Measurements from ENCODE around the gene LOXHD1.

LOXHD1 gene

GRCh38 chr18:46657115-46657955 is at the start of gene LOXHD1:
Gene LOXHD1, minus strand, starts transcription at chr18:46657220. Its CDS starts 187 bp downstream, at chr18:46657033.
- DNase-seq (ENCODE audit: low read depth), result no peak

DNA sequence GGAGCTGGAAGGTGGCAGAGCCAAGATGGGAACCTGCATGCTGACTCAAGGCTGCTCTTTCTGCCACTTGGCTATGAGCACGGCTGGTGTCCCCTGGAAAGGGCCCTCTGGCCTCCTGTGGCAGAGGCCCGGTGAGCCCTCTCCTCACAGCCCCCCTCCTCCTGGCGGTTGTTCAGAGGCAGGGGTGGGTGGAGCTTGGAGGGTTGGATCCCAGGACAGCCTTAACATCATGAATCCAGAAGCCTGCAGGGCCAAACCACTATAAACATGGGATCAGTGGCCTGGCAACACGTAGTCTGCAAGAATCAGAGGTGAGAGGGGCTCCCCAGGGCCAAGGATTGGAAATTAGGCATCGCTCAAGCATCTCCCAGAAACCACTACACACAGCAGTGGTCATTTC is 48.5 kb upstream of the LOXHD1 start:
- no peak for DNase-seq (ENCODE audit: low read depth)

- no peak for DNase-seq (ENCODE audit: low read depth)
Measured at GRCh38 chr18:46704816-46705215, 47.8 kb upstream of the LOXHD1 start.

- no peak for DNase-seq (ENCODE audit: low read depth)
Measured at GRCh38 chr18:46704189-46704588, 47.2 kb upstream of the LOXHD1 start.

- DNase-seq (ENCODE audit: low read depth), result no peak
Measured at GRCh38 chr18:46702471-46702870, 45.5 kb upstream of the LOXHD1 start.

GRCh38 chr18:46700066-46700824 is 43.2 kb upstream of the LOXHD1 start:
- no peak for DNase-seq (ENCODE audit: low read depth)

GRCh38 chr18:46696702-46697101 is 39.7 kb upstream of the LOXHD1 start:
- DNase-seq (ENCODE audit: low read depth), result no peak

GRCh38 chr18:46696268-46696667 is 39.2 kb upstream of the LOXHD1 start:
- no peak for DNase-seq (ENCODE audit: low read depth)

DNA sequence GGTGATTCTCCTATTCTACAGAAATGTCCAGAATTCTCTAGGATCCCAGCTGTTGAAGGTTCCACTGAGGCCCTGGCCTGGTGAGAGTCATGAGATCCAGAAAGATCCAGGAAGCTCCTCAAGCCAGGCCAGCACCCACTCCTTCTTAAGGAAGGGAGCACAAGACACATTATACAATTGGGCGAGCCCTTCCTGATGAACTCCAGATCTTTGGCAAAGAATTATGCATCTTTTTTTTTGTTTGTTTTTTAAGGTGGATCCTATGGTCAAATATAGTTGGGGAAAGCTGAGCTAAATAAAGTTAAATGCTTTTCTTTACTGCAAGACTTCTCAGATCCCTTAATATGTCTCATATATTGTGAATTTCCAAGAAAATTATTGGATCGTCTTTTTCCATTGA is 37.0 kb upstream of the LOXHD1 start:
- no peak for DNase-seq (ENCODE audit: low read depth)

DNA sequence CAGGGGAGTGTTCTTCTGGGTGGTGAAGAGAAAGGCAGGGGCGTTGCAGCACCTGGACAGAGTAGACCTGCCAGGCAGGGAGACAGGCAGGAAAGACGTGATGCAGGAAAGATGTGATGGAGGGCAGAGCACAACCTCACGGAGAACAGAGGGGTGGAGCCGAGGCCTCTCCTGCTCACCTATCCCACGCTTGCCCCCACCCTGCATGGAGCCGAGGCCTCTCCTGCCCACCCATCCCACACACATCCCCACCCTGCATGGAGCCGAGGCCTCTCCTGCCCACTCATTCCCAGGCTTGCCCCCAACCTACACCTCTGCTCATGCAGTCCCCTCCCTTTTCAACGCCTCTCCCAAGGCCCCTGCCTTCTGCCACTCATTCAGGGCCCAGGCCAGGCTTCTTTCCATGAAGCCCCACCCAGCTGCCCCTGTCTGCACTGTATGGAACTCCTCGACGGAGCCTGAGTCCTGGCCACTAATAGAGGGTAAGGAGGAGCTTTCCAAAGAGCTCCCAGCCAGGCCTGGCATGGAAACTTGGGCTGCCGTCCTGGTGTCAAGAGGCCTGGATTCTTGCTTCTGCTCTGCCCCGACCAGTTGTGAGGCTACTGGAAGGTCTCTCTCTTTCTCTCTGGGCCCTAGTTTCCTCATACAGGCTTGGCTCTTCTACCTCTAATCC is 32.0 kb upstream of the LOXHD1 start:
- no peak for DNase-seq (ENCODE audit: low read depth)

DNA sequence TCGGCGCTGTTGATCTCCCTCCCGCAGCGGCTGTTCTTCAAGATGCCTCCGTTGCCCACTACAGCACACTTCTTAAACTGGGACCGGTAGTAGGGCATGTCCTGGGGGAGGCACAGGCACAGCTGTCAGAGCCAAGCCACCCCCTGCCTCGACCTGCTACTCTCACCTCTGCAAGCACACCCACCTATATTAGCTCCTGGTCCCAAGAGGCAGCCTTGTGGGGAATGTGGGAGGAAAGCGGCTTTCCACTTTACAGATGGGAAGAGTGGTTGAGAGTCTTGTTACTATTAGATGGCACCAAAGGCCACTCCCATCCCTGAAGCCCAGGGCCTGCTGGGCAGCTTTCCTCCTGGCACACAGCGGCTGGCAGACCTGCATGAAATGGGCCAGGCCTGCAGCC is 29.2 kb upstream of the LOXHD1 start:
- no peak for DNase-seq (ENCODE audit: low read depth)

- DNase-seq (ENCODE audit: low read depth), result no peak
Measured at GRCh38 chr18:46683252-46683651, 26.2 kb upstream of the LOXHD1 start.

- DNase-seq (ENCODE audit: low read depth), result no peak
Measured at GRCh38 chr18:46680784-46681695, 24.0 kb upstream of the LOXHD1 start.

GRCh38 chr18:46679846-46680598 is 23.0 kb upstream of the LOXHD1 start:
- no peak for DNase-seq (ENCODE audit: low read depth)

- DNase-seq (ENCODE audit: low read depth), result no peak
Measured at GRCh38 chr18:46678785-46679399, 21.9 kb upstream of the LOXHD1 start.

GRCh38 chr18:46678041-46678440 is 21.0 kb upstream of the LOXHD1 start:
- no peak for DNase-seq (ENCODE audit: low read depth)

GRCh38 chr18:46677611-46678010 is 20.6 kb upstream of the LOXHD1 start:
- DNase-seq (ENCODE audit: low read depth), result no peak

DNA sequence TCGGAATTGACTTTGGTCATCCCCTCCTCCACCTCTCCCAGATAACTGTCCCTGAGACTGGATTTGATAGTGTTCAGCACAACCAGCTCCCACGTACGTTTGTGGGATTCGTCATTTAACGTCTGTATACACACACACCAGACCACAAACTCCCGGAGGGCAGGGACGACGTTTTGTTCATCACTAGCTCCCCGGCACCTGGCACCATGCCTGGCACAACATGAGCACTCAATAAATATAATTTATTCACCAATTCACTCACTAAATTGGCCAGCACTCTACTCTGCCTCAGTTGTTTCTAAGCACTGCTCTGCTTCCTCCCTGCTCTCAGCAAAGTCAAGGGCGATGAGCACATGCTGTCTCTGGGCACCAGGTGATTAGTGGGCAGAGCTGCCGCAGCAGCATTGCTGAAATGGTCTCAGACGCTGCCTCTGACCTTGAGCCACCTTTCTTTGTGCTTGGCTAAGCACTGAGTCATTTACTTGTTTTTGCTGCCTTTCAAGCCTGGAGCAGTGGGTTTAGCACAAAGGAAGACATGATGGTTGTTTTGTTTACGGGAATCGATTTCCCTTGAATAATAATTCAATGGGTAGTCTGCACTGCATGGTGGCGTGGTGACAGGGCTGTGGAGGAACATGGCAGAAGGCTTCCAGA is 19.3 kb upstream of the LOXHD1 start:
- DNase-seq (ENCODE audit: low read depth), result no peak

GRCh38 chr18:46675112-46675511 is 18.1 kb upstream of the LOXHD1 start:
- no peak for DNase-seq (ENCODE audit: low read depth)
